Nephron (organoid): ENCODE data around the gene SMARCD1.

Experiments used
- H3K27ac Mint-ChIP-seq, 3 experiments: 2 replicates each; pipeline ENCODE4 v1.8.0; 2020; ENCODE audit warnings: mixed read lengths in 3 of 3, mild to moderate bottlenecking in 2 of 3, moderate library complexity in 1 of 3
- H3K27me3 Mint-ChIP-seq: 2 replicates; pipeline ENCODE4 v1.8.0; 2021; ENCODE audit warnings: low read depth, mild to moderate bottlenecking, moderate library complexity, mixed read lengths
- H3K36me3 Mint-ChIP-seq: 2 replicates; pipeline ENCODE4 v1.8.0; 2020; ENCODE audit warnings: low read depth, mixed read lengths
- H3K4me1 Mint-ChIP-seq: 2 replicates; pipeline ENCODE4 v1.8.0; 2020; ENCODE audit warnings: mixed read lengths
- H3K4me3 Mint-ChIP-seq, 3 experiments: 2 replicates each; pipeline ENCODE4 v1.8.0; 2020; ENCODE audit warnings: mild to moderate bottlenecking in 3 of 3, mixed read lengths in 3 of 3, moderate library complexity in 2 of 3
- H3K9me3 Mint-ChIP-seq: 2 replicates; pipeline ENCODE4 v1.8.0; 2020; ENCODE audit warnings: mixed read lengths
- CTCF ChIP-seq, 3 experiments: fragments of 200-600 bp; sonication (generic); IDR thresholded peaks; one replicate each; pipeline ENCODE4 v1.5.0; 2021; ENCODE audit warnings: antibody characterized with exemption in 3 of 3; ENCODE audit not compliant: unreplicated experiment in 3 of 3

SMARCD1 gene

GRCh38 chr12:50084775-50085614 is at the start of gene SMARCD1:
SMARCD1 (plus strand) TSS chr12:50085342; CDS start chr12:50085370, 28 bp downstream.
- no peaks in the 10 kb centered on the region for H3K9me3 Mint-ChIP-seq
- peaks cover 32% of the 10 kb centered on the region for H3K4me1 Mint-ChIP-seq
- peak within 1 kb of the TSS; percentile 97 to 98 (median 98) for H3K4me3 Mint-ChIP-seq
- H3K27ac Mint-ChIP-seq: peak within 1 kb of the TSS; percentile 95 to 99 (median 98)
- peak in 2 of 3 experiments; percentile 29 to 50 for TF ChIP-seq CTCF (IDR thresholded peaks at IDR 0.05; ENCODE audit: unreplicated experiment in 3 of 3)
- H3K36me3 Mint-ChIP-seq: peaks cover 35% of the 10 kb centered on the region
- H3K27me3 Mint-ChIP-seq: no peaks in the 10 kb centered on the region

- peaks cover 30% of the 10 kb centered on the region for H3K27me3 Mint-ChIP-seq
- H3K36me3 Mint-ChIP-seq: no peaks in the 10 kb centered on the region
- no peaks in the 10 kb centered on the region for H3K9me3 Mint-ChIP-seq
- H3K27ac Mint-ChIP-seq: peak overlapping the region in 1 of 3 experiments; percentile 6
- H3K4me1 Mint-ChIP-seq: peaks cover 27% of the 10 kb centered on the region
- TF ChIP-seq CTCF (IDR thresholded peaks at IDR 0.05; ENCODE audit: unreplicated experiment in 3 of 3): no peak
- no peak overlapping the region for H3K4me3 Mint-ChIP-seq
Measured at GRCh38 chr12:50038336-50038735, 46.8 kb upstream of the SMARCD1 start.

- H3K4me3 Mint-ChIP-seq: no peak overlapping the region
- no peaks in the 10 kb centered on the region for H3K36me3 Mint-ChIP-seq
- peaks cover 27% of the 10 kb centered on the region for H3K27me3 Mint-ChIP-seq
- TF ChIP-seq CTCF (IDR thresholded peaks at IDR 0.05; ENCODE audit: unreplicated experiment in 3 of 3): peak; percentile 76 to 81 (median 80)
- no peaks in the 10 kb centered on the region for H3K9me3 Mint-ChIP-seq
- H3K27ac Mint-ChIP-seq: peak overlapping the region in 2 of 3 experiments; percentile 46 to 86
- H3K4me1 Mint-ChIP-seq: peaks cover 27% of the 10 kb centered on the region
Measured at GRCh38 chr12:50039151-50039835, 45.8 kb upstream of the SMARCD1 start.

GRCh38 chr12:50040657-50041056 is 44.5 kb upstream of the SMARCD1 start:
- H3K27ac Mint-ChIP-seq: peak overlapping the region in 2 of 3 experiments; percentile 46 to 86
- no peak for TF ChIP-seq CTCF (IDR thresholded peaks at IDR 0.05; ENCODE audit: unreplicated experiment in 3 of 3)
- peaks cover 27% of the 10 kb centered on the region for H3K4me1 Mint-ChIP-seq
- H3K4me3 Mint-ChIP-seq: peak overlapping the region in 1 of 3 experiments; percentile 38
- peaks cover 21% of the 10 kb centered on the region for H3K27me3 Mint-ChIP-seq
- H3K36me3 Mint-ChIP-seq: no peaks in the 10 kb centered on the region
- H3K9me3 Mint-ChIP-seq: no peaks in the 10 kb centered on the region

- peaks cover 20% of the 10 kb centered on the region for H3K27me3 Mint-ChIP-seq
- peak overlapping the region in 1 of 3 experiments; percentile 38 for H3K4me3 Mint-ChIP-seq
- H3K27ac Mint-ChIP-seq: peak overlapping the region in 2 of 3 experiments; percentile 46 to 86
- H3K4me1 Mint-ChIP-seq: peaks cover 27% of the 10 kb centered on the region
- no peaks in the 10 kb centered on the region for H3K9me3 Mint-ChIP-seq
- H3K36me3 Mint-ChIP-seq: no peaks in the 10 kb centered on the region
- no peak for TF ChIP-seq CTCF (IDR thresholded peaks at IDR 0.05; ENCODE audit: unreplicated experiment in 3 of 3)
Measured at GRCh38 chr12:50041062-50041860, 43.9 kb upstream of the SMARCD1 start.
